Ascending aorta (tissue), 2 donors: ENCODE results near the gene TM2D1. TPM values are rescaled to one million over a fixed set of nuclear protein-coding genes. Genes with fewer than 3 reads are reported as not detected.

Source experiments
- DNase-seq, 2 donors: peaks; one replicate each; pipeline ENCODE4 v3.0.0-alpha.2; 2019; ENCODE audit warnings: low spot score in 2 of 2
- H3K27ac ChIP-seq, 2 donors: fragments of 200-600 bp; sonication (generic); one replicate each; pipeline ENCODE4 v1.5.1; 2016 to 2017; ENCODE audit warnings: mild to moderate bottlenecking in 1 of 2
- H3K27me3 ChIP-seq: fragments of 200-600 bp; sonication (generic); one replicate; pipeline ENCODE4 v1.5.1; 2017
- H3K36me3 ChIP-seq, 2 donors: fragments of 200-600 bp; sonication (generic); one replicate each; pipeline ENCODE4 v1.5.1; 2016
- H3K4me1 ChIP-seq, 2 donors: fragments of 200-600 bp; sonication (generic); one replicate each; pipeline ENCODE4 v1.5.1; 2016 to 2017; ENCODE audit warnings: mild to moderate bottlenecking in 1 of 2
- H3K4me3 ChIP-seq, 2 donors: fragments of 200-600 bp; sonication (generic); one replicate each; pipeline ENCODE4 v1.5.1; 2016 to 2017; ENCODE audit warnings: mild to moderate bottlenecking in 1 of 2
- H3K9me3 ChIP-seq, 2 donors: fragments of 200-600 bp; sonication (generic); one replicate each; pipeline ENCODE4 v1.5.1; 2016
- intact Hi-C: fragments of 100-400 bp; cut with DNase I; formaldehyde crosslinking; loops from one replicate; pipeline ENCODE4 v1.15.1; 2023
- total RNA-seq: library from RNA; depleted of rRNA; stranded (reverse); fragments of >200 nt; gene quantifications from one replicate; pipeline ENCODE4 v1.1.0, GENCODE V29; 2016
- TF ChIP-seq, protein P1 (sequence below), 3 experiments: fragments of 200-600 bp in 2 of 3; fragments of 450-650 bp in 1 of 3; sonication (generic) in 2 of 3; IDR thresholded peaks; one replicate each; pipeline ENCODE4 v1.5.1; 2016 to 2019; ENCODE audit warnings: antibody characterized with exemption in 3 of 3, mild to moderate bottlenecking in 1 of 3, moderate library complexity in 1 of 3

The TM2D1 gene
- total RNA-seq, 1 donor from 2014 or later, result 43.2 TPM

DNA sequence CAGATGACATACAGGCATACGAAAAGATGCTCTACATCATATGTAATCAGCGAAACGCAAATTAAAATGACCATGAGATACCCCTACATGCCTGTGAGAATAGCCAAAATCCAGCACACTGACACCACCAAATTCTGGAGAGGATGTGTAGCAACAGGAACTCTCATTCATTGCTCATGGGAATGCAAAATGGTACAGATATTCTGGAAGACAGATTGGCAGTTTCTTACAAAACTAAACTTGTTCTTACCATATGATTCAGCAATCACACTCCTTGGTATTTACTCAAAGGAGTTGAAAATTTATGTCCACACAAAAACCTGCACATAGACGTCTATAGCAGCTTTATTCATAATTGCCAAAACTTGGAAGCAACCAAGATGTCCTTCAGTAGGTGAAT, 52.6 kb downstream of the TM2D1 start:
- intact Hi-C loops, result no loop called here
- no peak for DNase-seq
- no peaks in the 10 kb centered on the region for H3K4me1 ChIP-seq
- H3K4me3 ChIP-seq, result no peak overlapping the region
- no peak overlapping the region for H3K27ac ChIP-seq
- peaks cover 0 to 2% of the 10 kb centered on the region in 2 donors for H3K36me3 ChIP-seq
- TF ChIP-seq, protein P1, sequence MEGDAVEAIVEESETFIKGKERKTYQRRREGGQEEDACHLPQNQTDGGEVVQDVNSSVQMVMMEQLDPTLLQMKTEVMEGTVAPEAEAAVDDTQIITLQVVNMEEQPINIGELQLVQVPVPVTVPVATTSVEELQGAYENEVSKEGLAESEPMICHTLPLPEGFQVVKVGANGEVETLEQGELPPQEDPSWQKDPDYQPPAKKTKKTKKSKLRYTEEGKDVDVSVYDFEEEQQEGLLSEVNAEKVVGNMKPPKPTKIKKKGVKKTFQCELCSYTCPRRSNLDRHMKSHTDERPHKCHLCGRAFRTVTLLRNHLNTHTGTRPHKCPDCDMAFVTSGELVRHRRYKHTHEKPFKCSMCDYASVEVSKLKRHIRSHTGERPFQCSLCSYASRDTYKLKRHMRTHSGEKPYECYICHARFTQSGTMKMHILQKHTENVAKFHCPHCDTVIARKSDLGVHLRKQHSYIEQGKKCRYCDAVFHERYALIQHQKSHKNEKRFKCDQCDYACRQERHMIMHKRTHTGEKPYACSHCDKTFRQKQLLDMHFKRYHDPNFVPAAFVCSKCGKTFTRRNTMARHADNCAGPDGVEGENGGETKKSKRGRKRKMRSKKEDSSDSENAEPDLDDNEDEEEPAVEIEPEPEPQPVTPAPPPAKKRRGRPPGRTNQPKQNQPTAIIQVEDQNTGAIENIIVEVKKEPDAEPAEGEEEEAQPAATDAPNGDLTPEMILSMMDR (IDR thresholded peaks at IDR 0.05), result no peak
- H3K9me3 ChIP-seq, result no peaks in the 10 kb centered on the region
- no peaks in the 10 kb centered on the region for H3K27me3 ChIP-seq

DNA sequence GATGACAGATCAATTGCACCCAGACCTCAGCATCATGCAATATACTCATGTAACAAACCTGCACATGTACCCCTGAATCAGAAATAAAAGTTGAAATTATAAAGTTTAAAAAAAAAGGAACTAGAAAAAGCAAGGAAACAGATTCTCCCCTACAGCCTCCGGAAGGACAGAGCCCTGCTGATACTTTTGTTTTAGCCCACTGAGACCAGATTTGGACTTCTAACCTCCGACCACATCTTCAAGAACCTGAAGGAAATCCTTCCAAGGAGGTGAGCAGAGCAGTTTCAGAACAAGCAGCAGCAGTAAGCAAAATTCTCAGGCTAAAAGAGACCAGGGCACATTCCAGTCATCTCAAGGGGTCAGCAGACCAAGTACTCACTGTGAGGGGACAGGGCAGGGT, 54.5 kb downstream of the TM2D1 start:
- DNase-seq, result no peak
- H3K4me1 ChIP-seq, result no peaks in the 10 kb centered on the region
- no peaks in the 10 kb centered on the region for H3K9me3 ChIP-seq
- no peak overlapping the region for H3K27ac ChIP-seq
- no peaks in the 10 kb centered on the region for H3K27me3 ChIP-seq
- no peak overlapping the region for H3K4me3 ChIP-seq
- peaks cover 0 to 2% of the 10 kb centered on the region in 2 donors for H3K36me3 ChIP-seq
- TF ChIP-seq, protein P1 (IDR thresholded peaks at IDR 0.05), result no peak
- intact Hi-C loops, result no loop called here

DNA sequence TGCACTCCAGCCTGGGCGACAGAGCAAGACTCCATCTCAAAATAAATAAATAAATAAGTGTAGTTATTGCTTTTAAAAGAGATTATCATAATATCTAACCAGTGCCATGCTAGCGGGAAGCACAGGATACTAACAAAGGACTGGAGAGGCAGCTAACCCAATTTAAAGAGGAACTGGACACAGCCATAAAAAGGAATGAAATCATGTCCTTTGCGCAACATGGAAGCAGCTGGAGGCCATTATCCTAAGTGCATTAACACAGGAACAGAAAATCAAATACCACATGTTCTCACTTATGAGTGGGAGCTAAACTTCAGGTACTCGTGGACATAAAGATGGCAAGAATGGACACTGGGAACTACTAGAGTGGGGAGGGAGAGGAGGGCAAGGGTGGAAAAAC, 54.9 kb downstream of the TM2D1 start:
- no peak overlapping the region for H3K4me3 ChIP-seq
- no peak overlapping the region for H3K27ac ChIP-seq
- no peaks in the 10 kb centered on the region for H3K27me3 ChIP-seq
- DNase-seq, result no peak
- intact Hi-C loops, result no loop called here
- TF ChIP-seq, protein P1 (IDR thresholded peaks at IDR 0.05), result no peak
- H3K36me3 ChIP-seq, result peaks cover 0 to 2% of the 10 kb centered on the region in 2 donors
- no peaks in the 10 kb centered on the region for H3K9me3 ChIP-seq
- H3K4me1 ChIP-seq, result no peaks in the 10 kb centered on the region

DNA sequence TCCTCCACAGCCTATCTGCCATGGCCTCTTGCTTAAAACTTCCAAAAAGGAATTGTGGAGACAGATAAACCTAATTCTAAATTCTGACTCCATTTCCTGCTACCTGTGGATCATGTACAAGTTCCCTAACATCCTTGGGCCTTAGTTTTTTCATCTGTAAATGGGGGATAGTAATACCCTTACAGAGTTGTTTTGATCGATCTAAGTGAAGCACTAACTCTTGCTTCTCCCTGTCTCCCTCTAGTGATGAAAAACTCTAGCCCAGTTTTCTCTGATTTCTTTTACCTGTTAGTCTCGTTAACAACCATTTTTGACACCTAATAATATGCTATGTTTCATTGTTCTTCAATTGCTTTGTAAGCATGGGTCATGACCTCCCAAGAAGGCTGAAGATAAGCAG, 65.9 kb downstream of the TM2D1 start:
- no peak overlapping the region for H3K4me3 ChIP-seq
- no peak for DNase-seq
- TF ChIP-seq, protein P1 (IDR thresholded peaks at IDR 0.05), result no peak
- intact Hi-C loops, result no loop called here
- no peak overlapping the region for H3K27ac ChIP-seq
- no peaks in the 10 kb centered on the region for H3K36me3 ChIP-seq
- H3K9me3 ChIP-seq, result no peaks in the 10 kb centered on the region
- H3K4me1 ChIP-seq, result no peaks in the 10 kb centered on the region
- H3K27me3 ChIP-seq, result no peaks in the 10 kb centered on the region

DNA sequence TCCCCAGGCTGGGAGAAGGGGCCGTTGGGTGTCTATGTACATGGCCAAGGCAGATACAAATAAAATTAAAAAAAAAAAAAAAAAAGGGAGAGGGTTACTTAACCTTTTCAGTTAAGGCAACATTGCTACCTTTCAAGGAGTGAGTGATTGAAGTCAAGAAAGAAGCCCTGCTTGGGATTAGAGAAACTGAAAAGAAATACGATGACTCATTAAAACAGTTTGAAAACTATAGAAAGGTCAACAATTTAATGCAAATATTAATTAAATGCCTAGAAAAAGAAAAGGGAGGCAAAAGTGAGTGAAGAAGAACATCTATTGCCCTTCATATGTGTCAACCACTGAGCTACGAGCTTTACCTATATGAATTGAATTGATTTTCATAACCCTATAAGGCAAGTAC, 69.5 kb downstream of the TM2D1 start:
- H3K27me3 ChIP-seq, result no peaks in the 10 kb centered on the region
- no peaks in the 10 kb centered on the region for H3K4me1 ChIP-seq
- H3K4me3 ChIP-seq, result no peak overlapping the region
- H3K36me3 ChIP-seq, result no peaks in the 10 kb centered on the region
- H3K27ac ChIP-seq, result no peak overlapping the region
- intact Hi-C loops, result no loop called here
- H3K9me3 ChIP-seq, result no peaks in the 10 kb centered on the region
- no peak for DNase-seq
- TF ChIP-seq, protein P1 (IDR thresholded peaks at IDR 0.05), result no peak

DNA sequence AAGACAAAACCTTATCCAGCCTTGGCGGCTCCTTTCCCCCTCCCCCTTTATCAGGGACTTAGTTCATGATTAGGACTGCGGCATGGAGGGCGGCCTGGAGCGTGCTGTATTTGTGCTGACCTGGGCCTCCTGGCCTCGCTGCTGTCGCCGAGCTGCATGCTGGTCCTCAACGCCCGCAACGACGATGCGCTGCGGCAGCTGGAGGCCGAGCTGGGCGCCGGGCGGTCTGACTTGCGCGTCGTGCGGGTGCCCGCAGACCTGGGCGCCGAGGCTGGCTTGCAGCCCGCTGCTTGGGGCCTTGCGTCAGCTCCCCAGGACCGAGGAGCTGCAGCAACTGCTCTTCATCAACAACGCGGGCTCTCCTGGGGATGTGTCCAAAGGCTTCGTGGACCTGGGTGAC, 70.9 kb downstream of the TM2D1 start:
- TF ChIP-seq, protein P1 (IDR thresholded peaks at IDR 0.05), result no peak
- Histone ChIP-seq H3K36me3 (no peaks in the 10 kb centered on the region), H3K27me3 (no peaks in the 10 kb centered on the region), H3K9me3 (no peaks in the 10 kb centered on the region), H3K27ac (no peak overlapping the region), H3K4me3 (no peak overlapping the region), H3K4me1 (no peaks in the 10 kb centered on the region)
- intact Hi-C loops, result no loop called here
- no peak for DNase-seq
